ENCODE data around the gene ZFYVE9. TPM values are rescaled to one million over a fixed set of nuclear protein-coding genes. Genes with fewer than 3 reads are reported as not detected.

The ZFYVE9 gene
- total and polyA plus RNA-seq, 2 of the 4 experiments (the other 2 are of a cell fraction), result 8.3 to 28.7 TPM

GRCh38 chr1:52325786-52326185, 183.9 kb downstream of the ZFYVE9 start:
- Histone ChIP-seq H3K27me3 (ENCODE audit: control insufficient read depth, insufficient read depth, low read length) (no peaks in the 10 kb centered on the region), H2AFZ (replicated peaks; ENCODE audit: low read length, poor library complexity) (no peak overlapping the region), H2AK5ac (ENCODE audit: low read depth, low read length) (no peak overlapping the region), H2BK15ac (ENCODE audit: low read depth, low read length) (no peak overlapping the region), H4K20me1 (ENCODE audit: insufficient read depth, low read length) (no peaks in the 10 kb centered on the region), H3K4me1 (ENCODE audit: control insufficient read depth, insufficient read depth, low read length) (no peaks in the 10 kb centered on the region), H3K9ac (ENCODE audit: low read depth, low read length) (no peak overlapping the region), H2BK120ac (ENCODE audit: low read depth, low read length) (no peak overlapping the region), H3K27ac (ENCODE audit: insufficient read depth, low read length) (no peak overlapping the region), H4K5ac (ENCODE audit: low read depth, low read length) (no peak overlapping the region), H3K56ac (ENCODE audit: extremely low read depth, insufficient read depth, low read length) (no peak overlapping the region), H3K9me3 (ENCODE audit: control insufficient read depth, insufficient read depth, low read length) (no peaks in the 10 kb centered on the region), H4K8ac (ENCODE audit: low read depth in 2 of 2, low read length in 2 of 2) (no peak overlapping the region), H2AK9ac (replicated peaks; ENCODE audit: low read depth, low read length, poor library complexity) (no peak overlapping the region), H3K4ac (ENCODE audit: low read depth, low read length) (no peak overlapping the region), H2BK5ac (ENCODE audit: low read depth, low read length, poor library complexity, severe bottlenecking) (no peak overlapping the region), H3K36me3 (ENCODE audit: control insufficient read depth, insufficient read depth, low read length) (no peaks in the 10 kb centered on the region), H3K4me3 (ENCODE audit: insufficient read depth, low read depth, low read length) (no peak overlapping the region), H4K91ac (ENCODE audit: insufficient read depth, low read depth, low read length) (no peak overlapping the region), H3K79me1 (ENCODE audit: low read depth in 1 of 2, low read length in 2 of 2) (no peaks in the 10 kb centered on the region), H3K18ac (ENCODE audit: low read depth, low read length) (no peak overlapping the region), H2BK20ac (ENCODE audit: low read depth, low read length) (no peak overlapping the region), H3K4me2 (ENCODE audit: low read depth, low read length) (no peak overlapping the region), H3K9me1 (ENCODE audit: insufficient read depth, low read length) (no peaks in the 10 kb centered on the region), H3K14ac (replicated peaks; ENCODE audit: low read depth, low read length) (no peak overlapping the region), H3K23ac (ENCODE audit: low read depth, low read length) (no peak overlapping the region)
- dilution Hi-C loops (cut with HindIII; ENCODE audit: low sequenced_read_pairs, unreplicated experiment), result no loop called here
- no peak for DNase-seq
- in situ Hi-C loops (cut with MboI; ENCODE audit: low sequenced_read_pairs), result no loop called here
- POLR2A ChIA-PET (ENCODE audit: unreplicated experiment), result no interaction called here
- intact Hi-C loops (cut with micrococcal nuclease), result no loop called here
- no peak for TF ChIP-seq FOS (IDR thresholded peaks at IDR 0.05; ENCODE audit: low read depth, low read length)
- no peak for TF ChIP-seq SMC3 (IDR thresholded peaks at IDR 0.05; ENCODE audit: low read depth, low read length)
- no peak for TF ChIP-seq CTCF (conservative IDR thresholded peaks at IDR 0.05; ENCODE audit: low read depth, low read length)
- TF ChIP-seq USF2 (IDR thresholded peaks at IDR 0.05; ENCODE audit: low read depth, low read length), result no peak
- TF ChIP-seq BHLHE40 (IDR thresholded peaks at IDR 0.05; ENCODE audit: low read depth, low read length), result no peak
- TF ChIP-seq RCOR1 (IDR thresholded peaks at IDR 0.05; ENCODE audit: insufficient replicate concordance, low read length), result no peak
- no peak for TF ChIP-seq MXI1 (IDR thresholded peaks at IDR 0.05; ENCODE audit: borderline replicate concordance, low read depth, low read length)
- TF ChIP-seq MAZ (IDR thresholded peaks at IDR 0.05; ENCODE audit: borderline replicate concordance, low read depth, low read length), result no peak
- TF ChIP-seq MAFK (IDR thresholded peaks at IDR 0.05; ENCODE audit: low read depth, low read length), result no peak
- TF ChIP-seq RFX5 (IDR thresholded peaks at IDR 0.05; ENCODE audit: low read depth, low read length), result no peak
- no peak for TF ChIP-seq ELK1 (IDR thresholded peaks at IDR 0.05; ENCODE audit: borderline replicate concordance, low read depth, low read length)
- TF ChIP-seq CHD1 (IDR thresholded peaks at IDR 0.05; ENCODE audit: low read depth, low read length), result no peak
- 58% methylated on average over 2 of the region's 5 CpGs; no CpG with 5 or more reads in 1 of the 2 experiments for WGBS, 2 experiments (ENCODE audit: extremely low coverage in 2 of 2, insufficient read length in 1 of 2)
- ATAC-seq (ENCODE audit: low read depth), result no peak
- CTCF ChIA-PET, result no interaction called here
- no TSS peak for BruUV-seq (replicated peaks)

Measured in IMR-90 (cell line).